AG08395 (cell line): ENCODE measurements around the gene SAMD3.
"Not testable (repeated sequence)": the region's sequence is repeated elsewhere in the genome, so short reads cannot be mapped to it uniquely, and the experiment has no call there.

ENCODE experiments used
- DNase-seq: peaks from one replicate; pipeline ENCODE4 v3.0.0; 2012; ENCODE audit warnings: mixed read lengths, low spot score

SAMD3 gene

GRCh38 chr6:130207979-130208649, 14.6 kb downstream of the SAMD3 start:
- DNase-seq, result no peak

- DNase-seq, result no peak
These were observed 16.3 kb downstream of the SAMD3 start for GRCh38 chr6:130206479-130206878.

GRCh38 chr6:130204322-130204721, 18.4 kb downstream of the SAMD3 start:
- no peak for DNase-seq

GRCh38 chr6:130203370-130203769, 19.4 kb downstream of the SAMD3 start:
- no peak for DNase-seq

- no peak for DNase-seq
These were observed 20.0 kb downstream of the SAMD3 start for GRCh38 chr6:130202782-130203181.

- DNase-seq, result no peak
These were observed 22.7 kb downstream of the SAMD3 start for GRCh38 chr6:130200020-130200419.

GRCh38 chr6:130198483-130199035, 24.2 kb downstream of the SAMD3 start:
- DNase-seq, result no peak

GRCh38 chr6:130197816-130198482, 24.8 kb downstream of the SAMD3 start:
- DNase-seq, result not testable (repeated sequence)

- DNase-seq, result not testable (repeated sequence)
These were observed 28.3 kb downstream of the SAMD3 start for GRCh38 chr6:130194434-130194833.

- no peak for DNase-seq
These were observed 31.8 kb downstream of the SAMD3 start for GRCh38 chr6:130190701-130191690.

GRCh38 chr6:130189531-130190397, 33.0 kb downstream of the SAMD3 start:
- no peak for DNase-seq

- no peak for DNase-seq
These were observed 34.4 kb downstream of the SAMD3 start for GRCh38 chr6:130188207-130188899.

GRCh38 chr6:130187335-130188206, 35.2 kb downstream of the SAMD3 start:
- DNase-seq, result no peak

- DNase-seq, result no peak
These were observed 37.1 kb downstream of the SAMD3 start for GRCh38 chr6:130185658-130186057.

- DNase-seq, result no peak
These were observed 39.2 kb downstream of the SAMD3 start for GRCh38 chr6:130183271-130184222.

- no peak for DNase-seq
These were observed 40.3 kb downstream of the SAMD3 start for GRCh38 chr6:130182466-130182865.

GRCh38 chr6:130178692-130179091, 44.1 kb downstream of the SAMD3 start:
- peak; percentile 83 for DNase-seq

GRCh38 chr6:130176378-130176777, 46.4 kb downstream of the SAMD3 start:
- no peak for DNase-seq
